D721Med (cell line): ENCODE results near the gene CDC42.

ENCODE experiments used
- DNase-seq: peaks from one replicate; pipeline ENCODE4 v3.0.0; 2011; ENCODE audit warnings: low spot score; ENCODE audit not compliant: insufficient read length
- FAIRE-seq: peaks from 2 replicates; lab custom pipeline; 2011; peaks lifted over from hg19 to GRCh38; lab: Jason Lieb, UNC
- CTCF ChIP-seq: IDR thresholded peaks from 2 replicates; pipeline ENCODE4 v1.5.1; 2012; ENCODE audit warnings: mild to moderate bottlenecking, control low read depth; ENCODE audit not compliant: insufficient read depth; ENCODE audit errors: missing control alignments

Gene CDC42

GRCh38 chr1:22043198-22043769 is 9.2 kb upstream of the CDC42 start:
- DNase-seq: no peak

GRCh38 chr1:22044690-22045420 is 7.7 kb upstream of the CDC42 start:
- FAIRE-seq: no peak
- DNase-seq: no peak
- no peak for TF ChIP-seq CTCF

More at GRCh38 chr1:22043198-22043769, 9.2 kb upstream of the CDC42 start:
- no peak for TF ChIP-seq CTCF
- FAIRE-seq: no peak

- FAIRE-seq (no peak), DNase-seq (no peak)
- TF ChIP-seq CTCF: no peak
These were observed 6.8 kb upstream of the CDC42 start for GRCh38 chr1:22045604-22046228.

- DNase-seq (no peak), FAIRE-seq (no peak)
- TF ChIP-seq CTCF: no peak
These were observed 3.9 kb upstream of the CDC42 start for GRCh38 chr1:22048351-22049192.

- FAIRE-seq: no peak
- no peak for TF ChIP-seq CTCF
- no peak for DNase-seq
These were observed 2.2 kb upstream of the CDC42 start for GRCh38 chr1:22050330-22050729.

- FAIRE-seq (no peak), DNase-seq (no peak)
- no peak for TF ChIP-seq CTCF
These were observed 848 bp upstream of the CDC42 start for GRCh38 chr1:22051607-22052114.
